Erythroblast (primary cell): ENCODE measurements around the gene PDE4D.

Source experiments
- DNase-seq, 2 experiments: peaks; one replicate each; lab custom pipeline; 2025; lab: John Stamatoyannopoulos, UW
- GATA1 ChIP-seq: IDR thresholded peaks from 2 replicates; pipeline ENCODE4 v1.6.1; 2011; ENCODE audit warnings: low read depth, mild to moderate bottlenecking, control low read depth, low read length, moderate library complexity
- POLR2A ChIP-seq: IDR thresholded peaks from 2 replicates; pipeline ENCODE4 v1.6.1; 2011; ENCODE audit warnings: mild to moderate bottlenecking, low read length

Gene PDE4D

GRCh38 chr5:59832577-59833301 lies 60.8 kb downstream of the PDE4D start:
- TF ChIP-seq GATA1 (no peak), POLR2A (no peak)
- DNase-seq = no peak

DNA sequence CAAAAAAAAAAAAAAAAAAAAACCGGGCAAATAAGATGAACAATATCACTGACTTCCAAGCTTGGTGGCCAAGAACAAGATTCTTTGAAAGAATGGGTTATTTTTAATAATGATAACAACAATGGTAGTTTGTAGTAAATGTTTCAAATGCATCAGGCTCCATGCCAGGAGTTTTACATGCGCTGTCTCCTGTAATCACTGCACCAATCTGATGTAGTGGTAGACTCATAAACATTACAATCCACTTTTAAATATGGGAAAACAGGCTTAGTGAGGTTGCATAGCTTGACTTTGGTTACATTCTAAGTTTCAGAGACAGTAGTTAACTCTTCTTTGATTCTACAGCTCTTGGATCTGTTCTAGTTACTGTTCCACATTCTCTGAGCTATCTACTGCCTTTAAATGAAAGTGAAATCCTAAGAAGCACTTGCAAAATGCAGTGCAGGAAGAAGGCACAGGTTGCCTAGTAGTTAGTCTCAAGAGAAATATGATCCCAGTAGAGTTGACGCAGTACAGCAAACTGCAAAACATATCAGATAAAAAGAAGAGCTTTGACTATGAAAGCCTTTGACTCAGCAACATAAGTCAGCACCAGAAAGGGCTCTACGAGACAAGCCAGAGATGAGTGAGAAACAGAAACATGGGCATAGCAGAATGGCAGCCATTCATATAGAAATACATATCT lies 62.1 kb downstream of the PDE4D start:
- no peak for DNase-seq
- TF ChIP-seq POLR2A = no peak
- TF ChIP-seq GATA1 = no peak

GRCh38 chr5:59830536-59831200 lies 62.9 kb downstream of the PDE4D start:
- no peak for TF ChIP-seq GATA1
- no peak for TF ChIP-seq POLR2A
- DNase-seq = no peak

DNA sequence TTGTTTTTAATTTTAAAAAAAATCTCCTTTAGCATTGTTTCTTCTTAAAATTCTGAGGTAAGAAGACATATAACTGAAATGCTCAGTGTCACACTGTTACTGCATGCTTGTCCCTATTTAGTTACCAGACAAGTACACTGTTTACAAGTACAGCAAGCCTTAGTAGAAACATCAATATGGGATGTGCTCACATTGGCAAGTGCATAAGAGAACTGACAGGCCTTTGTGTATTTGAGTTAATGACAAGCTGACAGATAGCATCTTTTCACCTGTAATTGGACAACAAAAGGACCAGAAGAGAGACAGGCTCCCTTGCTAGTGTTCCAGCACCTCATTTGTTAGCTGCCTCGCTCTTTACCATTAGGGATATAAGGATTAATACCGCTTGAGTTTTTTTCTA lies 63.6 kb downstream of the PDE4D start:
- DNase-seq = no peak

DNA sequence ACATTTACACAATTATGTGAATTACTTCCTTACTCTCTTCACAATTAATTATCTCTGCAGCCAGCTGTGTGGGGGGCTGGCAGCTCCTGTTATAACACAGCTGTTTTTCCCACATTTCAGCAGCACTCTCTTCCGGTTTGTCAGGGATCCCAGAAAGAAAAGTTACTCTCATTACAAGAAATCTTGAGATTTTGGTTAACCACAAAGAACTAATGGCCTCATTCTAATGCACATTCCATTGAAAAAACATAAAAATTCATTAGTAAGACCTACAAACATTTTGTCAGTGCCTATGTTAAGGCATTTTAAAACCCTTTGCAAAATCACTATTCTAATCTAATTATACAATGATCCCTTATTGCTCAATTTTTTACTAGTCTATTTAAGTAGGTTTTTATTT lies 64.1 kb downstream of the PDE4D start:
- DNase-seq = no peak
- TF ChIP-seq GATA1 (no peak), POLR2A (no peak)

More for the DNA sequence above, 63.6 kb downstream of the PDE4D start:
- TF ChIP-seq GATA1 = no peak
- TF ChIP-seq POLR2A = no peak

DNA sequence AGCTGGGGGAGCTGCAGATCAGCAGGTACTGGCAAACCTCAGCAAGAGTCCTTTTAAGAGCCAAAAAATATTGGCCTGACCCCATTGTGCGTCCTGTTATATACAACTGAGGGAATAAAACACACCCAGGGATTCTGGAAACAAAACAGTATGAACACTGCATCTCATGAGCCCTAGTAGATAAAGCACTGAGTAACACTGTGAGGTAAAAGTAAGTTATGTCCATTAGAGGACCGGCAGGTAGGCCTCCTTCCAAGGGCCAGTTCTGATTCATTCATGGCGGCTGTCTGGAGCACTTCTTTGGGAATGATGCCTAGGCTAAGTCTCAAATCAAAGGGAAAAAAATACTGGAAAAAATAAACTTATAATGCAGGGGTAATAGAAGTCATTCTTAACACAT lies 64.9 kb downstream of the PDE4D start:
- no peak for DNase-seq
- no peak for TF ChIP-seq GATA1
- no peak for TF ChIP-seq POLR2A

DNA sequence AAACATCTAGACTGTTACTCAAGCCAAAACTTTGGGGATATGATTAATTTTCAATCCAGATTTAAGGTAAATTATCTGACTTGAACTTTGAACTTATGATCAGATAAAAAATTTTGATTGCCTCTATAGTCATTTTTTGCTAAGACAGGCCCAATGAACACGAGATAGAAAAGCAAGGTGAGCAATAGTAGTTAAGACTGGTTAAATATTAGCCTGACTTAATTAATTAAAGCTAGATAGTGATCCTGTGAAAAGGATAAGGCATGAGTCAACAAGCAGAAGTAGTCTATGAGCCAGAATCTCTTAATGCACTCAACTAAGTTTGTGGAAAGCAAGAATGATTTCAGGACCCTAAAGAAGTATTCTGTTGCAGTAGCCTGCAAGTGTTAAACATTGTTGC lies 66.5 kb downstream of the PDE4D start:
- TF ChIP-seq GATA1 (no peak), POLR2A (no peak)
- no peak for DNase-seq

- no peak for DNase-seq
- TF ChIP-seq GATA1 (no peak), POLR2A (no peak)
These were observed 70.1 kb downstream of the PDE4D start for GRCh38 chr5:59823420-59823819.

GRCh38 chr5:59819806-59820205 lies 73.7 kb downstream of the PDE4D start:
- no peak for DNase-seq

DNA sequence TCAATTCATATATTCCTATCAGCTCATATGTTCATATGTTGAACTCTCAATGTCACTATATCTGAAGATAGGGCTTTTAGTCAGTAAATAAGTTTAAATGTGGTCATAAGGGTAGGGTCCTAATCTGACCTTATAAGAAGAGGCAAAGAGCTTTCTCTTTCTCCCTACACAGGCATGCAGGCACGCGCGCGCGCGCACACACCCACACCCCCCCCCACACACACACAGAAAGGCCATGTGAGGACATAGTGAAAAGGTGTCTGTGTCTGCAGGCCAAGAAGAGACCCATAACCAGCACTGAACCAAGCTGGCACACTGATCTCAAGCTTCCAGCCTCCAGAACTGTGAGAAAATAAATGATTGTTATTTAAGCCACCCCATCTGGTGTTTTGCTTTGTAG lies 76.0 kb downstream of the PDE4D start:
- DNase-seq = no peak
- TF ChIP-seq POLR2A = no peak
- TF ChIP-seq GATA1 = no peak

More at GRCh38 chr5:59819806-59820205, 73.7 kb downstream of the PDE4D start:
- no peak for TF ChIP-seq GATA1
- TF ChIP-seq POLR2A = no peak

- no peak for TF ChIP-seq POLR2A
- TF ChIP-seq GATA1 = no peak
These were observed 76.7 kb downstream of the PDE4D start for GRCh38 chr5:59816654-59817300.

GRCh38 chr5:59814537-59814872 lies 79.0 kb downstream of the PDE4D start:
- DNase-seq = no peak
- TF ChIP-seq POLR2A (no peak), GATA1 (no peak)

More at GRCh38 chr5:59816654-59817300, 76.7 kb downstream of the PDE4D start:
- no peak for DNase-seq

GRCh38 chr5:59813761-59814536 lies 79.6 kb downstream of the PDE4D start:
- peak; percentile 60 to 62 for DNase-seq

GRCh38 chr5:59810041-59810440 lies 83.5 kb downstream of the PDE4D start:
- peak; percentile 65 to 81 for DNase-seq

More at GRCh38 chr5:59813761-59814536, 79.6 kb downstream of the PDE4D start:
- TF ChIP-seq GATA1 = no peak
- no peak for TF ChIP-seq POLR2A

More at GRCh38 chr5:59810041-59810440, 83.5 kb downstream of the PDE4D start:
- no peak for TF ChIP-seq GATA1
- TF ChIP-seq POLR2A = no peak
